ENCODE measurements around the gene RPS16.

RPS16 gene

DNA sequence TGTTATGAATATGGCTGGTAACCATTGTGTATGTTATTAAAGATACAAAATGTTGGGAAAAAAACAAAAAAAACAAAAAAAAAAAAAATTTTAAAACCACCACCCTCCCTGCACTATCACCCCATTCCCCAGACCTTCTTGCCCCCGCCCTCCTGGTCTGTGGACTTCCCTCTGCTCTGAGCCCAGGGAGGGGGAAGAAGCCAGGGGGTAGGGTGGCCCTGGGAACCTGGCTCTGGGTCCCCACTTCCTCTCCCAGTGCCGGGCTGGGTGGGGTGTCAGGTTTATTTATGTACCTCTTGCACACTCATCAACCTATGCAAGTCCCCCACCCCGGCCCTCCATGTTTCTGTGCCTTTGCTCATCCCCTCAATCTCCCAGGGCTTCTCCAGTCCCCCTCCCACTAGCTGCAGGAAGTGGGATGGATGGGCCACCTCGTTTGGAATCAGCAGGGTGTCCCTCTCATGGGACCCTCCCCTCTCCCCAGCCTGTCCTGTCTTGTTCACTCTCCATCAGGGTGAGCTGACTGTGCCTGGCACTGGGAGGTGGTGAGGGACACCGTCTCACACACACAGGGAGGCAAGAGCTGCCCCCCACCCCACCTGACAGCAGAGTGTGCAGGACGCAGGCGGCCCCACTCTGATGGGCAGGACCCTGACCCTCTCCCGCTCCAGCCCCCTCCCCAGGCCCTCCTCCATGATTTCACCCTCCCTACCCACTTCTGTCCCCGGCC, 50.7 kb downstream of the RPS16 start:
- no peak for DNase-seq

All from NCI-H2081 treated with DMSO at 0.1 percent for 48 hours (cell line).